SJSA1 (cell line): Measurements from ENCODE around the gene HS3ST4. TPM values are rescaled to one million over a fixed set of nuclear protein-coding genes. Genes with fewer than 3 reads are reported as not detected.

ENCODE experiments used
- DNase-seq, 2 experiments: peaks; one replicate each; pipeline ENCODE4 v3.0.0-alpha.2; 2015 to 2020; ENCODE audit warnings: low spot score in 2 of 2, low read depth in 1 of 2
- H3K27ac ChIP-seq: fragments of 250-450 bp; sonication (Bioruptor Pico); 2 replicates; pipeline ENCODE4 v1.5.1; 2020; ENCODE audit warnings: mild to moderate bottlenecking, moderate library complexity
- H3K27me3 ChIP-seq: fragments of 250-450 bp; sonication (Bioruptor Pico); replicated peaks from 2 replicates; pipeline ENCODE4 v1.5.1; 2020; ENCODE audit warnings: mild to moderate bottlenecking, moderate library complexity
- H3K36me3 ChIP-seq: fragments of 250-450 bp; sonication (Bioruptor Pico); 2 replicates; pipeline ENCODE4 v1.5.1; 2020; ENCODE audit warnings: mild to moderate bottlenecking
- H3K4me1 ChIP-seq: fragments of 250-450 bp; sonication (Bioruptor Pico); replicated peaks from 2 replicates; pipeline ENCODE4 v1.6.1; 2021; ENCODE audit warnings: mild to moderate bottlenecking
- H3K4me3 ChIP-seq: fragments of 250-450 bp; sonication (Bioruptor Pico); 2 replicates; pipeline ENCODE4 v1.5.1; 2020; ENCODE audit warnings: mild to moderate bottlenecking
- H3K9me3 ChIP-seq: fragments of 250-450 bp; sonication (Bioruptor Pico); replicated peaks from 2 replicates; pipeline ENCODE4 v1.5.1; 2020; ENCODE audit warnings: mild to moderate bottlenecking
- total RNA-seq: library from RNA; depleted of rRNA; stranded (reverse); fragments of >200 nt; shearing (Covaris generic); gene quantifications from 2 replicates; pipeline ENCODE4 v1.2.3, GENCODE V29; 2014

The HS3ST4 gene
- total RNA-seq, 1 experiment from 2014 or later: not detected

DNA sequence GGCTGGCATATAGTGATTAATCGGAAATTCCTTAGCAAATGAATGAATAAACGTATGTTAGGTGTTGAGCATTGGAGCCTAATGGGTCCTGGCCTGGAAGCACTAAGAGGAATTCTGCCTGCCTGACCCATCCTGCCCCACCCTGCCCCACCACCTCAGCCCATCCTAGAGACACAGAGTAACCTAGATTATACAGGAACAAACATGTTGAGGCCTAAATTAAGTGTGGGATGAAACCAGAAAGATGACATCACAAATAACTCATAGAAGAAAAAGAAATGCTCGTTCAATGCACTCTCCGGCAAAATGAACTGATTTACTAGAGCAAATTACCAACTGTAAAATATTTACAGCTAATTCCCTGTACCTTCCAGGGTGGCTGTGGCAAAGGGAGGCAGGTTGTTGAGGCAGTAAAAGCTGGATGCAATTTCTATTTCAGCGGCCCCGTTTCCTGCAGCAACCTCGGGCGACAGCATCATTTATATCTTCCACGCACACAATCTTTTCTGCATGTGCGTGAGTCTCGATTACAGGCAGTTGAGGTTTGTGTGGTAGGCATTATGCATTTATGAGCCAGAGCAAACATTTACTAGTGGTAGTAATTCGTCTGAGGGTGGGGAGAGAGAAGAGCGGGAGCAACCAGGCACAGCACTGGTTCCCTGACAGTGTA, 417.2 kb downstream of the HS3ST4 start:
- H3K27ac ChIP-seq: no peak overlapping the region
- DNase-seq: no peak

DNA sequence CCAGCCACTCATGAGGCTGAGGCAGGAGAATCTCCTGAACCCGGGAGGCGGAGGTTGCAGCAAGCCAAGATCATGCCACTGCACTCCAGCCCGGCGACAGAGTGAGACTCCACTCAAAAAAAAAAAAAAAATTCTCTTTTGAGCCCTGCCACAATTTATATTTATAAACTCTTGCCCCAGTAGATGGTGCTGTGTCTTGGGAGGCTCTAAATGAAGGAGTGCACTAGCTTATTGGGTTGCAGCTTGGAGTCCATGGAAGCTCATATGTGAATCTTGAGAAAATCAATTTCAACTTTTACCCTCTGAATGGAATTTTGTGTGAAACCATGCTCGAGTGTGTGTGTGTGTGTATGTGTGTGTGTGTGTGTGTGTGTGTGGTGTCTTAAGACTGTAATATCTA, 420.1 kb downstream of the HS3ST4 start:
- no peak overlapping the region for H3K4me3 ChIP-seq
- no peaks in the 10 kb centered on the region for H3K9me3 ChIP-seq
- H3K4me1 ChIP-seq: no peaks in the 10 kb centered on the region
- DNase-seq: no peak
- H3K27me3 ChIP-seq: no peaks in the 10 kb centered on the region
- H3K36me3 ChIP-seq: no peaks in the 10 kb centered on the region
- H3K27ac ChIP-seq: no peak overlapping the region

More for the DNA sequence above, 417.2 kb downstream of the HS3ST4 start:
- Histone ChIP-seq H3K36me3 (no peaks in the 10 kb centered on the region), H3K4me3 (no peak overlapping the region), H3K27me3 (no peaks in the 10 kb centered on the region), H3K9me3 (no peaks in the 10 kb centered on the region), H3K4me1 (no peaks in the 10 kb centered on the region)

DNA sequence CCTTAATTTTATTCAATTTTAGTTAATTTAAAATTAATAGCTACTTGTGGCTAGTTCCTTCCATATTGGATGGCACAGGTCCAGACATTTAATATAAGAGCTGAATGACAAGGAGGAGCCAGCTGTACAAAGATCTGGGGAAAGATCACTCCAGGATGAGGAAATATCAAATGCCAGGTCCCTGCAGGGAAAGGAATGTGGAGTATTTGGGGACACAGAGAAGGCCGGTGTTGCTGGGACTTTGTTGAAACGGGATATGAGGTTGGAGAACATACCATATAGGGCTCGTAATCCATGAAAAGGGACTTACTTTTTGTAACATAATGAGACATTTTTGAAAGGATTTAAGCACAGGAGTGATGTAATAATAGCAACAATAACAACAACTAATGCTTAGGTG, 426.8 kb downstream of the HS3ST4 start:
- Histone ChIP-seq H3K4me3 (no peak overlapping the region), H3K36me3 (no peaks in the 10 kb centered on the region), H3K4me1 (no peaks in the 10 kb centered on the region), H3K27me3 (no peaks in the 10 kb centered on the region), H3K27ac (no peak overlapping the region), H3K9me3 (no peaks in the 10 kb centered on the region)
- DNase-seq: no peak

DNA sequence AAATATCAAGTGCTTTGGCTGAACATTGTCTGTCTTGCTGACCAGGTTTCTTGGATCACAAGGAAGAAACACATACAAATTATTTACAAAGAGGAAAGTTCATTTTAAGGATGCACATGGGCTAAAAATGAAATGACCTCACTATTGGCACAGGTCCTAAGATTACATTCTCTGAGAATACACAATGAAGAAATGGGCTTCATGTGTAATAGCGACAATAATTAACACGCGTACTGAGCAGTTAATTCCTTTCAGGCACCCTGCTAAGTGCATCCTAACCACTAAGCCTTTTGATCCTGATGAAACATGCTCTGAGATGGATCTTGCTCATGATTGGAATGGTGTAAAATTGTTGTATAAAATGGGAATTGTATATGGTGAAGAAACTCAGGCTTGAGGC, 429.0 kb downstream of the HS3ST4 start:
- H3K9me3 ChIP-seq: no peaks in the 10 kb centered on the region
- H3K4me3 ChIP-seq: no peak overlapping the region
- no peaks in the 10 kb centered on the region for H3K36me3 ChIP-seq
- no peak overlapping the region for H3K27ac ChIP-seq
- DNase-seq: no peak
- H3K27me3 ChIP-seq: no peaks in the 10 kb centered on the region
- H3K4me1 ChIP-seq: no peaks in the 10 kb centered on the region

DNA sequence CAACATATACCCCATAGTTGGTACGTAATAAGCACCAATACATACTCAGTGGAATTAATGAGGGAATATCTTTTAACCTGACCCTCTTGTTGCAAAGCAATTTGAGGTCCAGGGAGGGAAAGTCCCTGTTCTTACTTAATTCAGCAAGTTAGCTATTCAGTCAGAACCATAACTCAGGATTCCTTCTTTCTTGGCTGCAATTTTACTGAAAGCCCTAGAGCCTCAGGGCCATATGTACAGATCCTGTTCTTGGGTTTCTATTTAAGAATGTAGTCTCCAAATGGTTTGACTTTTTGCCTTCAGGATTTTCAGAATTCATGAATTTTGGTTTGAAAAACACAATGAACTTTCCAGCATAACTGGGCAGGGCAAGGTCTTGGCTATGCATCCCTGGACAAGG, 436.5 kb downstream of the HS3ST4 start:
- Histone ChIP-seq H3K27me3 (no peaks in the 10 kb centered on the region), H3K36me3 (no peaks in the 10 kb centered on the region), H3K27ac (no peak overlapping the region), H3K9me3 (no peaks in the 10 kb centered on the region), H3K4me1 (no peaks in the 10 kb centered on the region), H3K4me3 (no peak overlapping the region)
- DNase-seq: no peak

DNA sequence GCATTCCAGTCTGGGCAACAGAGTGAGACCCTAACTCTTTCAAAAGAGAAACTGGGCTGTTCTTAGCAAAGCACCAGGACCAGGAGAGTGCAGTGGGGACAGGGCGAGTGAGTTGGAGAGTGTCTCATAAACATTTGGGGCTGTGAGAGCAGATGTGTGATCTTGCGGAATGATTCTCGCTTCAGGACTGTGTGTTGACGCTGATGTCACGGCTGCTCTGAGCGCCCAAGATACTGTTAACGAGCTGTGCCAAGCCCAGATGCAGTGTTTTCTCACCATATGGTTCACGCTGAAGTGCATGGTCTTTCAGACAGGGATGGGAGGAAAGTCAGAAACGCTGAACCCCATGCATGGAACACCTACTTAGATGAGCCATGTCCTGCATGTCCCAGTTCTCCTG, 438.2 kb downstream of the HS3ST4 start:
- Histone ChIP-seq H3K4me1 (no peaks in the 10 kb centered on the region), H3K9me3 (no peaks in the 10 kb centered on the region), H3K4me3 (no peak overlapping the region), H3K27me3 (no peaks in the 10 kb centered on the region), H3K27ac (no peak overlapping the region), H3K36me3 (no peaks in the 10 kb centered on the region)
- no peak for DNase-seq

DNA sequence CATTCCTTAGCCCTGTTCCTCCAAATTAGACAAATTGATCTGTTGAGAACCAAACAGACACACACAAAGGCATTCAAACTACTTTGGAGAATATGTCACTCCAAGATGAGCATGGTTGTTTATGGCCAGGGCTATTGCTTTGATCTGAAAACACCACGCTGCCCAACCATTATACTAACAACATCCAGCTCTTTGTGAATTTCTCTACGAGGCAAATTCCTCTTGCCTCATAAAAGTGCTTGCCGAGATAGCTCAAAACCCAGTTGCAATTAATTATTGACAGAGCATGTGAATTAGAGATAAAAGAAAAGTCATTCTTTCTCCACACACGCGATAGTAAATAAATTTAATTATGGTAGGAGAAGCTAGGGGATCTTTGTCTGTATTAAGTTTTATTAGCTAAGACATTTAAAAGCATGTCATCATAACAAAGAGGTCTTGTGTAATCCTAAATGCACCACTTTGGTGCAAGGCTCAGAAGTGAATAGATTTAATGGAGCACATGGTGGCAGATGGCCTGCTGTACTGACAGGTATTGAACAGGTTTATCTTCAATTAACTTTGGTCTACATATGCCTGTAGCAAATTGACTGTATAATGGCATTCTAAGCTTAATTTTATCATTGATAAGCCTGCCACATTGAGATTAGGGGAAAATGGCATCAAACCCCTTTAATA, 441.8 kb downstream of the HS3ST4 start:
- DNase-seq: no peak
- no peaks in the 10 kb centered on the region for H3K4me1 ChIP-seq
- H3K4me3 ChIP-seq: no peak overlapping the region
- no peak overlapping the region for H3K27ac ChIP-seq
- no peaks in the 10 kb centered on the region for H3K9me3 ChIP-seq
- no peaks in the 10 kb centered on the region for H3K36me3 ChIP-seq
- no peaks in the 10 kb centered on the region for H3K27me3 ChIP-seq

DNA sequence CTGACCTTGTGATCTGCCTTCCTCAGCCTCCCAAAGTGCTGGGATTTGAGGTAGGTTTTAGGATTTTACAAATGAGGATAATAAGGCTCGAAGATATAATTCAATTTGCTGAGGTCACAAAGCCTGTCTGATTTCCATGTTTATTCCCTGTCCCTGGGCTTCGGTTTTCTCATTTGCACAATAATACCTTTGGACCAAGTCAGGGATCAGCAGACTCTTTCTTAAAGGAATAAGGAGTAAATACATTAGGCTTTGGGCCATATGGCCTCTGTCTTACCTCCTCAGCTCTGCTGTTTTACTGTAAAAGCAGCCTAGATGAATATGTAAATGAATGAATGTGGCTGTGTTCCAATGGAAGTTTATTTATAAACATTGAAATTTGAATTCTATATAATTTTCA, 442.8 kb downstream of the HS3ST4 start:
- H3K27ac ChIP-seq: no peak overlapping the region
- H3K36me3 ChIP-seq: no peaks in the 10 kb centered on the region
- H3K9me3 ChIP-seq: no peaks in the 10 kb centered on the region
- DNase-seq: no peak
- H3K4me1 ChIP-seq: no peaks in the 10 kb centered on the region
- no peak overlapping the region for H3K4me3 ChIP-seq
- H3K27me3 ChIP-seq: no peaks in the 10 kb centered on the region

DNA sequence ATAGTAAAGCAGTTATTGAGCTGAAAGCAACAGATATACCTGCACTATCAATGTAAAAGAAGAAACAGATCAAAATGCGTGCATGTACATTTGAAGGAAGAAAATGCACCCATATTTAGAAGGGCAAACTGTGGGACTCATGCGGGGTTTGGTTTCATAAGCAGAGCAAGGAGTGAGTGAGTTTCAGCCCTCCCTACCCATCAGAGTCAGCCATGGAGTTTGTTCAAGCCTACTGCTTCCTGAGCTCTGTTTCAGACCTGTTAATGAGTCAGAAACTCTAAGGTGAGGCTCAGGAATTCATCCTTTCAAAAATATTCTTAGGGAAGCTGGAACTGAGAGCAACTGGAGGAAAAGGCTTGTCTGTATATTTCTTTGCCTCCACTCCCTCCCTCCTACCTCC, 446.2 kb downstream of the HS3ST4 start:
- Histone ChIP-seq H3K4me1 (no peaks in the 10 kb centered on the region), H3K9me3 (no peaks in the 10 kb centered on the region), H3K36me3 (no peaks in the 10 kb centered on the region), H3K27me3 (no peaks in the 10 kb centered on the region), H3K27ac (no peak overlapping the region), H3K4me3 (no peak overlapping the region)
- no peak for DNase-seq

DNA sequence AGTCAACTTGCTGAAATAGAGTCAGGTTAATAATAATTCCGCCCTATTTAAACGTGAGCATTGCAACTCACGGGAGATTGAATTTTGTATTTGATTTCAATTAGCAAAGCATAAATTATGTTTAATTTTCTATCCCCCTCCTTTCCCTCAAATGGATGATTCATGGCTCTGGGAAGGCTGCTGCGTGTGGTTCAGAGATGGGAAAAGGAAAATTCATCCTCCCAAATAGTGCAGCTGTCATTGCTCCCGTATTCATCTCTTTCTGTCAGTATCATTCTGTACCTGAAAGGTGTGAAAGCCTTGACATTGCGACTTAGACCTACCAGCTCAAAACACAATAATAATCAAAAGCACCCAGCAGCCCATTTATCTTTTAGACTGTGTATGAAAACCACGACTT, 447.3 kb downstream of the HS3ST4 start:
- Histone ChIP-seq H3K4me1 (no peaks in the 10 kb centered on the region), H3K27ac (no peak overlapping the region), H3K9me3 (no peaks in the 10 kb centered on the region), H3K27me3 (no peaks in the 10 kb centered on the region), H3K4me3 (no peak overlapping the region), H3K36me3 (no peaks in the 10 kb centered on the region)
- no peak for DNase-seq

DNA sequence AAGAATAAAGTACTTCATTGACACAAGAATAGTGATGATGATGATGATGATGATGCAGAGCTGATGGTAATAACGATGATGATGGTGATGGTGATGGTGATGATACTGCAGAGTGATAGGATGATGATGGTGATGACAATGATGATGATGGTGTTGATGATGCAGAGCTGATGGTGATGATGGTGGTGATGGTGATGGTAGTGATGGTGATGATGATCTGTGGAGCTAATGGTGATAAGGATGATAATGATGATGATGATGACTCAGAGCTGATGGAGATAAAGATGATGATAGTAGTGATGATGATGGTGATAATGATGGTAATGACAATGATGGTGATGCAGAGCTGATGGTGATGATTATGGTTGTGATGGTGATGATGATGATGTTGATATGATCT, 448.1 kb downstream of the HS3ST4 start:
- no peak for DNase-seq
- H3K27me3 ChIP-seq: no peaks in the 10 kb centered on the region
- H3K9me3 ChIP-seq: no peaks in the 10 kb centered on the region
- no peak overlapping the region for H3K4me3 ChIP-seq
- H3K27ac ChIP-seq: no peak overlapping the region
- H3K36me3 ChIP-seq: no peaks in the 10 kb centered on the region
- no peaks in the 10 kb centered on the region for H3K4me1 ChIP-seq

DNA sequence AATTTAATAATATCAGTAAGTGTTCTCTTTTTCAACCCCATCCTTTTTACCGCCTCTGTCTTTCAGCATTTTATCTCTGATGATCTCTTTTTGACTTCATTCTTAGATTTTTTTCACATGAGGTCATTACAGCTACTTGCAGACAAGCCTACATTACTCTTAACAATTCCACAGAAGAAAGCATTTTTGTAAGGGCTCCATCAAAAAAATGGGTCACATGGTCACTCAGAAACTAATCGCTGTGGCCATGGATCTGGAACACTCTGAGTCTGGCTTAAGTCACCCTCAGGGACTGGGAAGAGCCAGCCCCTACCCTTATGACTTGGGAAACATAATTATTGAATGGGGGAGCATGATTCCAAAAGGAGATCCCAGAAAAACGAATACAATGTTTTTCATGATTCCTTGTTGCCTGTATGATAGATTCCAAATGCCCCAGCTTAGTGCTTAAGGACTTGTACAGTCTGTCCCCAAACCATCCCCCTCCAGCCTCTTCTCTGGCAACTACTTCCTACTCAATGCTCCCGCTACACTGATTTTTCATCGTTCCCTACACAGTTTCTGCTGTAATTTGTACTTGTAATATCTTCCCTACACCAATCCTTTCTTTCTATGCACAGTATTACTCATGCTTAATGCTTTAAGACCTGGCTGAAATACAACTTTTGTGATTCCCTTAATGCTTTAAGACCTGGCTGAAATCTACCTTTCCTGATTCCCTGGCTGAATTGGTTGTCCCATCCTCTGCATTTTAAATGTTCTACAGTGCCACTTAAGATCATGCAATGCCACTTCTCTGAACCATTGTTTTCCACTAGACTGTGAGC, 457.8 kb downstream of the HS3ST4 start:
- no peak overlapping the region for H3K4me3 ChIP-seq
- no peaks in the 10 kb centered on the region for H3K9me3 ChIP-seq
- no peaks in the 10 kb centered on the region for H3K27me3 ChIP-seq
- H3K4me1 ChIP-seq: no peaks in the 10 kb centered on the region
- H3K36me3 ChIP-seq: no peaks in the 10 kb centered on the region
- no peak for DNase-seq
- no peak overlapping the region for H3K27ac ChIP-seq

DNA sequence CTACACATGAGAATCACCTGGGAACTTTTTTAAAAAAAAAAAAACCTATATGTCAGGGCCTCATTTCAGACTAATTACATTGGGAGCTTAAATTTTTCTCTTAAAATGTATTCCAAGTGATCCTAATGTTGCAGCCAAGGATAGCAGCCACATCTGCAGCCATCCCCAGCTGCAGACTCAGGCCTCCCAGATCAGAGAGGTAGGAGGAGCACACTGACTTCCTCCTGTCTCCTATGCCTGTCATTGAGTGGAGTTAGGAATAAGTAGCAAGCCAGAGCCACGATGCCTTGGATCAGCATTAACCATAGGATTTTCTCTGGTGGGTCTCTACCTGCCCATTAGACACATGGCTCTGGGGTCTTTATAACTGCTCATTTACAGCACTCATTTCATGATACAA, 463.5 kb downstream of the HS3ST4 start:
- no peak for DNase-seq
- no peak overlapping the region for H3K27ac ChIP-seq
- no peaks in the 10 kb centered on the region for H3K9me3 ChIP-seq
- no peaks in the 10 kb centered on the region for H3K4me1 ChIP-seq
- H3K4me3 ChIP-seq: no peak overlapping the region
- no peaks in the 10 kb centered on the region for H3K36me3 ChIP-seq
- H3K27me3 ChIP-seq: no peaks in the 10 kb centered on the region

DNA sequence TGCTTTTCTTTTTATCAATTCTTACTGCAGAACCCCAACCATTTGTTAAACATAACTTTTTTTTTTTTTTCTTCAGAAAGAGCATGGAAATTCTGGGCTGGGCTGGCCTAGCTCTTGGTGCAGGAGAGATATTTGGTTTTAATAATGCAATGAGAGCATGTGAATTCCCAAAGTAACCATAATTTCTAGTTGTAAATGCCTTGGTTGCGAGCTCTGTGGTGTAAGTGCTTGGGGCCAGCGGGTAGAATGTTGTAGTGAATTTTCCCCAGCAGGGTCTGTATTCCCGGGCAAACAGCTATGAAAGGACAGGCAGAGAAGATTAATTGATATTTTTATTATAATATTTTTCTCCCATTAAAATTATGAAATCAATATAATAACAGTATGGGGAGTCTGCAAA, 465.6 kb downstream of the HS3ST4 start:
- Histone ChIP-seq H3K4me1 (no peaks in the 10 kb centered on the region), H3K27me3 (no peaks in the 10 kb centered on the region), H3K27ac (no peak overlapping the region), H3K36me3 (no peaks in the 10 kb centered on the region), H3K9me3 (no peaks in the 10 kb centered on the region), H3K4me3 (no peak overlapping the region)
- DNase-seq: no peak
